GM12878 (cell line): ENCODE data around the gene TET2. TPM values are rescaled to one million over a fixed set of nuclear protein-coding genes. Genes with fewer than 3 reads are reported as not detected.
A peak's percentile ranks its signal among the peaks of the same experiment; 100 is the strongest.

Source experiments
- BCL11A ChIP-seq: IDR thresholded peaks from 2 replicates; pipeline ENCODE4 v1.6.1; 2011; ENCODE audit warnings: low read depth, low read length
- BHLHE40 ChIP-seq, 2 experiments: fragments of 450-650 bp in 1 of 2; IDR thresholded peaks; 2 replicates each; pipeline ENCODE4 v1.6.1; 2011 to 2017; ENCODE audit warnings: low read depth in 2 of 2, borderline replicate concordance in 1 of 2, improper control_type of control experiment in 1 of 2, low read length in 1 of 2, mild to moderate bottlenecking in 1 of 2
- CEBPB ChIP-seq, 2 experiments: fragments of 150-350 bp in 1 of 2; IDR thresholded peaks; 2 replicates each; pipeline ENCODE4 v1.6.1; 2012 to 2014; ENCODE audit warnings: low read depth in 2 of 2, low read length in 2 of 2, borderline replicate concordance in 1 of 2, inconsistent platforms in 1 of 2
- CHD1 ChIP-seq: IDR thresholded peaks from 2 replicates; pipeline ENCODE4 v1.6.1; 2012; ENCODE audit warnings: low read depth, low read length, improper control_type of control experiment
- CTCF ChIP-seq, 3 experiments: IDR thresholded peaks in 2 of 3; conservative IDR thresholded peaks in 1 of 3; 2 replicates each; pipeline ENCODE4 v1.5.1; 2011; ENCODE audit warnings: low read depth in 3 of 3, low read length in 3 of 3, mild to moderate bottlenecking in 3 of 3, control low read depth in 2 of 3, moderate library complexity in 2 of 3, inconsistent platforms in 1 of 3, mixed read lengths in 1 of 3; ENCODE audit not compliant: control insufficient read depth in 2 of 3, insufficient read depth in 1 of 3; ENCODE audit errors: extremely low read depth in 1 of 3
- CUX1 ChIP-seq: IDR thresholded peaks from 2 replicates; pipeline ENCODE4 v1.6.1; 2012; ENCODE audit warnings: improper control_type of control experiment, low read depth, low read length; ENCODE audit not compliant: insufficient replicate concordance
- GATAD2B ChIP-seq: fragments of 450-650 bp; conservative IDR thresholded peaks from 2 replicates; pipeline ENCODE4 v1.6.1; 2017; ENCODE audit warnings: low read depth, mild to moderate bottlenecking, moderate library complexity
- HDAC2 ChIP-seq: fragments of 200-600 bp; sonication (generic); IDR thresholded peaks from 2 replicates; pipeline ENCODE4 v1.6.1; 2017
- HDAC6 ChIP-seq: fragments of 200-600 bp; sonication (generic); IDR thresholded peaks from one replicate; pipeline ENCODE4 v1.8.0; 2017; ENCODE audit warnings: antibody characterized with exemption; ENCODE audit not compliant: unreplicated experiment
- IKZF1 ChIP-seq: fragments of 450-650 bp; conservative IDR thresholded peaks from 2 replicates; pipeline ENCODE4 v1.6.1; 2017; ENCODE audit warnings: antibody characterized with exemption, mild to moderate bottlenecking
- IRF4 ChIP-seq: IDR thresholded peaks from 2 replicates; pipeline ENCODE4 v1.6.1; 2011; ENCODE audit warnings: low read depth, low read length
- JUNB ChIP-seq: IDR thresholded peaks from 2 replicates; pipeline ENCODE4 v1.6.1; 2016; ENCODE audit warnings: antibody characterized with exemption, mild to moderate bottlenecking
- NFYA ChIP-seq: IDR thresholded peaks from 2 replicates; pipeline ENCODE4 v1.6.1; 2011; ENCODE audit warnings: low read depth, mild to moderate bottlenecking, low read length, improper control_type of control experiment, borderline replicate concordance
- NFYB ChIP-seq: IDR thresholded peaks from 2 replicates; pipeline ENCODE4 v1.6.1; 2011; ENCODE audit warnings: low read depth, mild to moderate bottlenecking, low read length, improper control_type of control experiment, moderate library complexity; ENCODE audit not compliant: insufficient read depth
- PAX5 ChIP-seq: IDR thresholded peaks from 2 replicates; pipeline ENCODE4 v1.6.1; 2011; ENCODE audit warnings: low read depth, low read length, borderline replicate concordance
- POLR2A ChIP-seq: IDR thresholded peaks from 2 replicates; pipeline ENCODE4 v1.6.1; 2011; ENCODE audit warnings: low read depth, mild to moderate bottlenecking, low read length
- RAD21 ChIP-seq: IDR thresholded peaks from 2 replicates; pipeline ENCODE4 v1.6.1; 2011; ENCODE audit warnings: mild to moderate bottlenecking, low read depth, low read length, moderate library complexity; ENCODE audit not compliant: insufficient read depth
- SMAD1 ChIP-seq: fragments of 450-650 bp; IDR thresholded peaks from 2 replicates; pipeline ENCODE4 v1.6.1; 2018; ENCODE audit warnings: mild to moderate bottlenecking, low read depth; ENCODE audit not compliant: partially characterized antibody
- SMARCA5 ChIP-seq: fragments of 450-650 bp; IDR thresholded peaks from 2 replicates; pipeline ENCODE4 v1.6.1; 2017; ENCODE audit warnings: mild to moderate bottlenecking
- SREBF2 ChIP-seq: IDR thresholded peaks from 2 replicates; pipeline ENCODE4 v1.6.1; 2012; ENCODE audit warnings: mild to moderate bottlenecking, low read length
- polyA plus RNA-seq, 11 experiments: library from polyadenylated mRNA; depleted of rRNA in 4 of 11; unstranded in 6 of 11; stranded (reverse) in 5 of 11; fragments of >200 nt; fragmentation: Nextera tagmentation in 4 of 11; fragmentation: Illumina TruSeq in 1 of 11; extraction: Ambion mirVana in 4 of 11; extraction: Trizol in 1 of 11; gene quantifications; 1 replicate in 1 of 11; 2 replicates in 10 of 11; pipeline versions ENCODE4 v1.2.1 to v1.2.3, GENCODE V29; 2011 to 2016; ENCODE audit warnings: inconsistent platforms in 2 of 11, missing spikeins in 2 of 11, low read depth in 1 of 11
- total RNA-seq, 4 experiments: library from RNA; depleted of rRNA in 3 of 4; stranded (reverse); fragments of >200 nt in 3 of 4; fragmentation: Illumina TruSeq in 1 of 4; extraction: Trizol in 1 of 4; gene quantifications; 2 replicates each; pipeline versions ENCODE4 v1.2.1 to v1.2.3, GENCODE V29; 2013 to 2021
- TF ChIP-seq, protein P1 (sequence below): IDR thresholded peaks from 2 replicates; pipeline ENCODE4 v1.6.1; 2011; ENCODE audit warnings: low read depth, low read length, improper control_type of control experiment, borderline replicate concordance
- TF ChIP-seq, protein P2 (sequence below): IDR thresholded peaks from 2 replicates; pipeline ENCODE4 v1.6.1; 2012; ENCODE audit warnings: low read length, inconsistent platforms

The TET2 gene
- total and polyA plus RNA-seq, 10 of the 15 experiments (the other 5 are each of a cell fraction or from before 2014, with no cell fraction given), result 3.7 to 49.0 (median 27.5) TPM

GRCh38 chr4:105215609-105216313 is 69.1 kb downstream of the TET2 start (continued):
- TF ChIP-seq IKZF1 (no peak), GATAD2B (no peak), NFYB (no peak), SMAD1 (no peak), CEBPB (IDR thresholded peaks at IDR 0.05; ENCODE audit: borderline replicate concordance in 1 of 2, low read depth in 2 of 2, low read length in 2 of 2) (0 out of 4 replicates have a peak, but pooled peaks of 1 of the 2 experiments have one; percentile 59), BCL11A (0 out of 2 replicates have a peak, but pooled peaks have one; percentile 28), SMARCA5 (no peak), IRF4 (peak; percentile 79; the same call in 1 of the 2 replicates), CHD1 (no peak), POLR2A (no peak), SREBF2 (no peak), NFYA (no peak), RAD21 (no peak), BHLHE40 (IDR thresholded peaks at IDR 0.05; ENCODE audit: borderline replicate concordance in 1 of 2, low read depth in 2 of 2, low read length in 1 of 2) (0 out of 4 replicates have a peak, but pooled peaks of 1 of the 2 experiments have one; percentile 5), JUNB (peak; percentile 88), HDAC2 (no peak), CUX1 (no peak), HDAC6 (no peak), PAX5 (no peak), CTCF (IDR thresholded peaks at IDR 0.05 in 2 of 3, conservative IDR thresholded peaks at IDR 0.05 in 1 of 3; ENCODE audit: control insufficient read depth in 2 of 3, extremely low read depth in 1 of 3, insufficient read depth in 1 of 3, low read depth in 3 of 3, low read length in 3 of 3) (no peak)
- TF ChIP-seq, protein P1, sequence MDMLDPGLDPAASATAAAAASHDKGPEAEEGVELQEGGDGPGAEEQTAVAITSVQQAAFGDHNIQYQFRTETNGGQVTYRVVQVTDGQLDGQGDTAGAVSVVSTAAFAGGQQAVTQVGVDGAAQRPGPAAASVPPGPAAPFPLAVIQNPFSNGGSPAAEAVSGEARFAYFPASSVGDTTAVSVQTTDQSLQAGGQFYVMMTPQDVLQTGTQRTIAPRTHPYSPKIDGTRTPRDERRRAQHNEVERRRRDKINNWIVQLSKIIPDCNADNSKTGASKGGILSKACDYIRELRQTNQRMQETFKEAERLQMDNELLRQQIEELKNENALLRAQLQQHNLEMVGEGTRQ, result no peak
- TF ChIP-seq, protein P2, sequence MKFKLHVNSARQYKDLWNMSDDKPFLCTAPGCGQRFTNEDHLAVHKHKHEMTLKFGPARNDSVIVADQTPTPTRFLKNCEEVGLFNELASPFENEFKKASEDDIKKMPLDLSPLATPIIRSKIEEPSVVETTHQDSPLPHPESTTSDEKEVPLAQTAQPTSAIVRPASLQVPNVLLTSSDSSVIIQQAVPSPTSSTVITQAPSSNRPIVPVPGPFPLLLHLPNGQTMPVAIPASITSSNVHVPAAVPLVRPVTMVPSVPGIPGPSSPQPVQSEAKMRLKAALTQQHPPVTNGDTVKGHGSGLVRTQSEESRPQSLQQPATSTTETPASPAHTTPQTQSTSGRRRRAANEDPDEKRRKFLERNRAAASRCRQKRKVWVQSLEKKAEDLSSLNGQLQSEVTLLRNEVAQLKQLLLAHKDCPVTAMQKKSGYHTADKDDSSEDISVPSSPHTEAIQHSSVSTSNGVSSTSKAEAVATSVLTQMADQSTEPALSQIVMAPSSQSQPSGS, result peak; percentile 91
